CD1c-positive myeloid dendritic cell (primary cell): ENCODE data around the gene UBA3.

ENCODE experiments used
- DNase-seq: peaks from one replicate; pipeline ENCODE4 v3.0.0-alpha.2; 2016; ENCODE audit errors: extremely low spot score

UBA3 gene

DNA sequence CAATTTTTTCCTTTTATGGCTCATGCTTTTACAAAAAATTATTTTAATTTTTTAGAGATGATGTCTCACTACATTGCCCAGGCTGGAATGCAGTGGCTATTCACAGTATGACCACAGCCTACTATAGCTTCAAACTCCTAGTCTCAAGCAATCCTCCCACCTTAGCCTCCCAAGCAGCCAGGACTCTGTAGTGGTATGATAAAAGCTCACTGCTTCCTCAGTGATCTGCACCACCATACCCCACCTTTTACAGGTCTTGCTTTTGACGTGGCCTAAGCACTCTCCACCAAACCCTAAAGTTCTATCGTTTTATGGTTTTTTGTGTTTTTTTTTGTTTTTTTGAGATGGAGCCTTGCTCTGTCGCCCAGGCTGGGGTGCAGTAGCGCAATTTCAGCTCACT lies 14.0 kb downstream of the UBA3 start:
- no peak for DNase-seq

DNA sequence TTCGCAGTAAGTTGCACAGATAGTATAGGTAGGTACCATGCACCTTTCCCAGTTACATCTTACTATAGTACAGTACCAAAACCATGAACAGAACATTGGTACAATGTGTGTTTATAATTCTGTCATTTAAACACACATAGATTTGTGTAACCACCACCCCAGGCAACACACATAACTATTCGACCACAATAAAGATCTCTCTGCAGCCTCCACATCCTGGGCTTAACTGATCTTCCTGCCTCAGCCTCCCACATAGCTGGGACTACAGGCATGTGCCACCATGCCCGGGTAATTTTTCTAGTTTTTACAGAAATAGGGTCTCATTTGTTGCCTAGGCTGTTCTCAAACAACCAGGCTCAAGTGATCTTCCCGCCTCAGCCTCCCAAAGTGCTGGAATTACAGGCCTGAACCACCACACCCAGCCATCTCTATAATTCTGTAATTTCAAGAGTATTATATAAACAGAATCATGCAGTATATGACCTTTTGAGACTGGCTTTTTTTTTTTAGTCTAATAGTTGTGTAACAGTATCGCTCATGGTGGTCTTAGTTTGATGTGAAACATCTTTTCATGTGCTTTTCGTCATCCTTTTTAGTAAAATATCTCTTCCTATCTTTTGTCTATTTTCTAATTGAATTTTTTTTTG lies 14.7 kb downstream of the UBA3 start:
- DNase-seq: no peak

DNA sequence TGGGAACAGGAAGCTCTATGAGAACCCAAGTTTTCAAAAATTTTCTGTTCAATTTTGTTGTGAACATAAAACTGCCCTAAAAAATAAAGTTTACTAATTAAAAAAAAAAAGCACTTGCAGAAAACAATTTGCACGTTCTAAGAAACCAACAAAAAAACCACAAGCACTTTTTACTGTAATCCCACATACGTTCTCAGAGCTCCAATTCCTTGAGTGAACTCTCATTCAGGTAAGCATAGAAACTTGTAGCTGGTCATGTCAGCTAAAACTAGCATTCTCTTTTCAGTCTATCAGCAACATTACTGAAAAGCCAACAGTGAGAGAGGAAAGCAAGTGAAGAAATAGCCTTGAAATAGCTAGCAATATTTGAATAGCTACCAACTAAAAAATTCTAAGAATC lies 16.5 kb downstream of the UBA3 start:
- no peak for DNase-seq

DNA sequence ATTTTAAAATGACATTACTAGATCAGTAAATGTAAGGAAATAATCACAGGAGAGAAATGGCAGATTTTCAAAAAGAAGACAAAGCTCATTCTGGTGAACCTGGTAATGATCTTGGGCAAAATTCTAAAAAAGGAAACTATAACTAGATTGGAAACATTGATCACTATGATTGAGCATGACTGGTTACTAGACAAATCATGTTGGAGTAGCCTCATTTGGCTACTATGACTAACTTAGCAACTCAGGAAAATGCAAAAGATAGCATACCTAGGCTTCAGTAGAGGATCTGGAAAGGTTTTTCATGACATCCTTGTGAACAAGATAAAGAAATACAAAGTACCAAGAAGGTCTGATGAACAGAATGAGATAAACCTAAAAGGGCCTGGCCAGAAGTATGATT lies 20.5 kb downstream of the UBA3 start:
- DNase-seq: no peak

DNA sequence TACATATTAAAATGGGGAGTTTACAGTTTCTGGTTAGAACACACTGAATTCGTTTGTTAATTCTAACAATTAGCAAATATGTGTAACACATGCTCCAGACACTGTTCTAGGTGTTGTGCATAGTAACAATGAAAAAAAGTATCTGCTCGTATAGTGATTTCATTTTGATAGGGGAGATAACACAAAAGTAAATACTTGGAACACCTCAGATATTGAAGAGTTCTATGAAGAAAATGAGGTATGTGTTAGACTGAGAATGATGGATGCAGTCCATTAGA lies 21.3 kb downstream of the UBA3 start:
- no peak for DNase-seq

DNA sequence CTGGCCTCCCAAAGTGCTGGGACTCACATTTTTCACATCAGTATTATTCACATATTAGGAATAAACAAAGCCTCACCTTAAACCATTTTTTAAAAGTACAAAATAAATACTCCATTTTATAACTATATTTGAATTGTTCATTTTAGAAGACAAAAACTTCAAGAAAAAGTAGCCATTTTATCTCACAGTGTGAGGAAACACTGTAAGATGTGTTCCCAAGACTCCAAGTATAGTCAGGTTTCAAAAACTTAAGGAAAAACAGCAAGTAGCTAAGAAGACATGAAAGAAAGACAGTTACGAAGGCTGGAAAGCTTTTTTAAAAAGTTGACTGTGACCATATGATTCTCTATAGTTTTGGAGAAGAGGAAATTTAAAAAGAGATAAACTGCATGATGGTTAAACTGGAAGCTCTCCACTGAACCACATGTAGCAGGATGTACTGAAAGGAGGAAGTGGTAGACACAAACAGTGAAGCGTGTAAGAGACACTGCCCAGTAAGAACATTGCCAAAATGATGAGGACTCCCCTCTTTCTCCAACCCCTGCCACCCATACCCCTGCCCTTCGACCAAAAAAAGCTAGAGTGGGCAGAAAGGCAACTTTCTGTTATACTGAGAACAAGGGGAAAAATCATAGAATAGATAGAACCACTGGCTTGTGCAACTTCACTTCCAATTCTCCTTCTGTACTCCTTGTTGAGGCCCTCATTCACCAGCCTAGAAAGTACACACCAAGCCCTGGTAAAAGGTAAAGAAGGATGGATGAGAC lies 21.8 kb downstream of the UBA3 start:
- peak; percentile 33 for DNase-seq

DNA sequence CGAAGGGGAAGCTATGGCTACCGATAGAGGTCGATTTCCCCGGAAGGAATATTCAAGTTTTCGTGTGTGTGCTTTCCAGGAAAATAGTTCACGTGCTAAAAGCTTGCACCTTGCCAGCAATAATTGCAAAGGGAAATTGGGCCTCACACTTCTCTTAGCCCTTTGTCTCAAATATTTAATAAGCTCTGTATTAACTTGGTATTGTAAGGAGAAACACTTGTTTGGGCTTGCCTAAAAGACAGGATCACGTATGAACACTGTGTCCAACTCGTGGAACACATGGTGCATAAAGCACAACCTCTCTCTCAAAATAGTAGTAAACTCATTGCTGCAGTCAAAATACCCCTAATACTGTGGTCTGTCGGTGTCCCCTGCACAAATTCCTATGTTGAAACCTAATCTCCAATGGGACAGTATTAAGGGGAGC lies 27.7 kb downstream of the UBA3 start:
- no peak for DNase-seq

DNA sequence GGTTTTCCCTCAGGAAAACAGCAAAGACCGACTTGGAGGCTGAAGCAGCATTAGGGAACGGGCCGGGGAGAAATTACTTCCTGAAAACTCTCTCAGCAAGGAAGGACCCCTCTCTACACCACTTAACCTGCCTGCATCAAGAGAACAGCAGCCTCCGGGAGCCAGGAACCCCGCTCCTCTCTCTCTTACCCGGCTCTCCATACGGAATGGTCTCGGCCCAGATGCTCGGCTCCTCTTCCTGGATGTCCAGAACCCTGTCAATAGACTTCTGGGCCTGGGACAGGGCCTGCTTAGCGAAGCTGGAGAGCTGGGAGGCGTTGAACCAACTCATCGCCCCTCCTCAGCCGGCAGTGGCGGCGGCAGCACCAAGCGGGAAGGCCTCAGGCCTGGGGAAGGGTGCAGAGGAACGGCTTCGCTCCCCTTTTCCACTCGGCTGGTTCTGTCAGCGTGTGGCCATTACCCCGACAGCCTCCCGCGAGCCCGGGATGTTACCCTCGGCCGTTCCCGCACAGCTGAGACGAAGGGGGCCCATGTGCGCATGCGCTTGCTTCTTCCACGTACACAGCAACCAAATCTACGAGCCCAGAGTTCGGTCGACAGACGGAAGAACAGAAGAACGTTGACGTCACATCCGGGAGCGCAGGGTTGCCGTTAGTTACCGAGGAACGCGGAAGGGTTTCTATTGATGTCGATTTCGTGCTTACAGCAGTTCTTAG lies 28.3 kb downstream of the UBA3 start, which contains the start of gene TMF1:
Gene TMF1 (minus strand): TSS at position 578 of the 716 bp plus-strand sequence. CDS start 247 bp downstream, at position 331.
- DNase-seq: peak; percentile 100

DNA sequence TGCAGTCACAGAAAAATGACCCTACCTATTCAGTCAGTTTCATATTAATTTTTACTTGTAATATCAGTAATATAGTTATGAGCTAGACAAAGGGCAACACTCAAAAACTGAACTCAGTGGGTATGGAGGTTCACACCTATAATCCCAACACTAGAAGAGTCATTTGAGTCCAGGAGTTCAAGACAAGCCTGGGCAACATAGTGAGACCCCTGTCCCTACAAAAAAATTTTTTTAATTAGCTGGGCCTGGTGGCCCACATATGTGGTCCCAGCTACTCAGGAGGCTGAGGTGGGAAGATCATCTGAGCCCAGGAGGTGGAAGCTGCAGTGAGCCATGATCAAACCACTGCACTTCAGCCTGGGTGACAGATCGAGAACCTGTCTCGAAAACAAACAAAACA lies 31.2 kb downstream of the UBA3 start:
- DNase-seq: no peak

DNA sequence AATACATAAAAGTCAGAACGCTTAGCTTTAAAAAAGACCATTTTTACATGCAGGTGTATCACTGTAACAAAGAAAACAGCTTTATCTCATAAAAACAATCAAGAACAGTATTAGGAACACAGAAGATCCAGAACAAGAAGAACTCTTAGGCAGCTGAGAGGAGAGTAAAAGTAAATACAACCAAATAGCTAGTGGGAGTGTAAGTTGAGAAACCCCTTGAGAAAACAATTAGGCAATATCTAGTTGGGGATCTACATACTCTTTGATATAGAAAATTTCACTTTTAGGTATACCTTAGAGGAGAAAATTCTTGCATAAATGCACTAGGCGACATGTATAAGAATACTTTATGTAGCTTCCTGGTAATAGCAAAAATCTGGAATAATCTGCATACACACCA lies 35.6 kb downstream of the UBA3 start:
- no peak for DNase-seq

DNA sequence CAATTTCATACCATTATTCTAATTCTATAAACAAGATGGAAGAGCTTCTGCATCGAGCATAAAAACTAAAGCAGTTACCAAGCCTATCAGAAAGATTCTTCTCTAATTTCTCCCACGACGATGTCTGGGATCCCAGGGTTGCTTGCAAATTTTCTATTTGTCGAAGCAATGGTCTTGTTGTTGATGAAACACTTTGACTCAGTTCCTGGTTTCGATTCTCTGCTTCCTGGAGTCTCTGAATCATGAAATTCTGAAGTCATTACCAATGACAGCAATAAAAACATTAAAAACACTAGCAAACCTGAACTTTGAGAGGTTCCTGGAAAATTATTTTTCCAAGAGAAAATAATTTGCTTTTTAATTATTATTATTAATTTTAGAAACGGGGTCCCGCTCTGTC lies 46.7 kb downstream of the UBA3 start:
- peak; percentile 91 for DNase-seq

DNA sequence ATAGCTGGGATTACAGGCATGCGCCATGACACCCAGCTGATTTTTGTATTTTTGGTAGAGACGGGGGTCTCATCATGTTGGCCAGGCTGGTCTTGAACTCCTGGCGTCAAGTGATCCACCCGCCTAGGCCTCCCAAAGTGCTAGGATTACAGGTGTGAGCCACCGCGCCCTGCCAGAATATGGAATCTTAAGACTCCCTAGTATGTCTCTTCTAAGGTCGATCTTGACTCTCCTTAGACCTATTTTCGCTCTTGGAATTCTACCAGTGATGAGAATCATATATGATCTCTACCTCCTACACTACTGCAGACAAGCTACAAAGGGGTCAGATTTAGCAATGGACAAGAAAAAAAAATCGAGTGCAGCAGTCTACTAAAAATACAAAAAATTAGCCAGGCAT lies 47.4 kb downstream of the UBA3 start:
- DNase-seq: no peak

DNA sequence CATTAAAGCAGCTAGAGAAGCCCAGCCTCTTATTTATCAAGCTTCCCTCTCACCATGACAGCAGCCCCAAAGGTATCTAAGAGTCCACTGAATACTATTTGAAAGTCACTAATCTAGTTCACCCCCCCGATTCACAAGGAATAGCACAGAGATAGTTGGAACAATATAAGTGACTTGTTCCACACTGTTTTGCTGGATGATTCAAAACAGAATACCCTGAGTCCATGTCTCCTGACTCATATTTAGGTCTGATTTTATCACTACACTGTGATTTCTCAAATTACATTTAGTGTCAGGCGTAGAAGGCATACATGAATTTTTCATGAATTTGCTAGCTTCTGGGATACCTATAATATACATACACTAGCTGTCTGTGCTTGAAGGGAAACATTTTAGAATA lies 48.0 kb downstream of the UBA3 start:
- DNase-seq: no peak

DNA sequence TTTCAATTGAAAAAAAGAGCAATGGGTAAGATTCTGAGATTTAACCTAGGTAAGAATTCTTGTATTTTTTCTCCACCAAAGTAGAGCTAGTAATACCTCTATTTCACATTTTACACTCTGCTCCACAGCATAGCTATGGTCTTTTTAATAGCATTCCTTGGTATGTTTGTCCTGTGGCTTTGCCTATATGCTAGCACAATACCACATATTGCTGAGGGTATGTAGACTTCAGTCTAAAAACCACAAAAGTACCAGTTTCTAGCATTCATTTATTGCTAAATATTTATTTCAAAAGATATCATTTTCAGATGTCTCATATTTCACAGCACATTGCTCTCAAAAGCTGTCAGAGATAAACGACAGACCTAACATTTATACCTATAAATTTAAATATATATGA lies 48.5 kb downstream of the UBA3 start:
- no peak for DNase-seq

DNA sequence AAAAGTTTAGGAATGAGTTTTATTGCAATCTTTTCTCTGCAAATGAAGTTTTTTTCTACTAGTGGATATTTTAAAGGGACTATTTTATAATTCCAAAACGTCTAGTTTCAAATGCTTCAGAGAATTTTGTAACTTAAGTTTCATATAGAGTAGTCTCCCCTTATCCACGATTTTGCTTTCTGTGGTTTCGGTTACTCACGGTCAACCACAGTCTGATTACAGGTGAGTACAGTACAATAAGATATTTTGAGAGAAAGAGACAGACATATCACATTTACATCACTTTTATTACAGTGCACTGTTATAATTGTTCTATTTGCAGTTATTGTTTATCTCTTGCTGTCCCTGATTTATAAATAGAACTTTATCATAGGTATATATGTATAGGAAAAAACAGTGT lies 59.3 kb downstream of the UBA3 start:
- DNase-seq: no peak

DNA sequence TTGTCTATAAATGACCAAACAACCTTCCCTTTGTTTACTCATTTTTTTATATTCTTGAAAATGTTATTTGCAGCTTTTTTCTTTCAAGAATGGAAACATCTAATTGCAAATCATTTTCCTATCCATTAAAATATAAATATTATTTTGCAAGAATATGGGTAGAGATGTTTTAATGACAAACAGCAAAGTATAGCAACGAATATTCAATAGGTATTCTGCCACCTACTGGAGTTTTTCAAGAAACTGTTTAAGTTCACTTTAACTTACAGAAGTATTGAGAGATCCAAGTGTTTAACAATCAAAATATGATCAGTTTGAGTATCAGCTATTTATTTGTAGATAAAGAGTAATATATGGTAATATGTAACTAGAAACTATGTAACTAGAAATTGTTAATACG lies 59.7 kb downstream of the UBA3 start:
- no peak for DNase-seq

DNA sequence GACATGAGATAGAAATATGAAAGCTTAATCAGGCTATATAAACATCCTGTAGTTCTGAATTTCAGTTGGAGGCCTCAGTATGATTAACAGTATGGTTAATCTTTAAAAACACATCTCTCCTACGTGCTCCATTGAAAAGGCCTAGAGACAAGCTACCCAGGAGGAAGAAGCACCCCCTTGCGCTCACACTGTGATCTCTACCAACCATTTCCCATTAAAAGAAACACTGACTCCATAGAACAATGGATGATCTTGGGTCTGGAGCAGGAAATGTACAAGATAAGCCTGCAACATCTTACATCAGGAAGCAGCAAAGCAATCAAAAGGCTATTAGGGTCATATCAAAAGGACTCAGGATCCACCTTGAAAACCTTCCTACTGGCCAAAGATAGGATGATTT lies 63.3 kb downstream of the UBA3 start:
- DNase-seq: no peak

DNA sequence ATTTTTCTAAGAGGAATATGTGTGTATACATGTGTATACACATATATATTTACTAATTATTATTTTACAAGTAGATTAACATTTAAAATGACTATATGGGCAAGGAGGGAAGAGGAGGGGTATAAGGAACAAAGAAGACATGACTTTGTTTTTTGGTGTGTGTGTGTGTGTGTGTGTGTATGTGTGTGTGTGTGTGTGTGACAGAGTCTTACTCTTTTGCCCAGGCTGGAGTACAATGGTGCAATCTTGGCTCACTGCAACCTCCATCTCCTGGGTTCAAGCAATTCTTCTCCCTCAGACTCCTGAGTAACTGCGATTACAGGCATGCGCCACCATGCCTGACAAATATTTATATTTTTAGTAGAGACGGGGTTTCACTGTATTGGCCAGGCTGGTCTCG lies 64.1 kb downstream of the UBA3 start:
- DNase-seq: no peak

DNA sequence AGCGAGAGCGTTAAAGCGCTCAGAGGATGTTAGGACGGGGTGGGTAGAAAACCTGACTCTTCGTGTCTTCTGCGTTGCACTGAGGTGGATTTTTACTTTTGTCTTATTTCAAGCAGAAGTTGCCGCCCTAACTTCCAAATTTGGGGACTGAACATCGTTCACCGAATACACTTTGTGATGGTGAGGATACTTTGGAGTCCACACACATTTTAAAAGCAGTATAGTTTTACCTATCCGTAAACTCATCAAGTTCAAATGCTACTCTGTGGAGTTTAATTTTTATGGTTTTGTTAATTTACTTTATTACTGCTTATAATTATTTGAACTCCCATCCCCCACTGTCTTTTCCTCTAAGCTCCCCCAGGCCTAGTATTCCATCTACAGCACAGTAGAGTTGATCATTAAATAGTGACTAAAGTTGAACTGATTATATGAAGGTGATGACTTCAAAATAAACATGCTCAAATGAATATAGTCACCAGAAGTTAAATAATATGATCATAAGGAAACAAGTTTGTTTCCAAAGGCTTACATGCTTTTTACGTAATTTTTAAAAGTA lies 66.1 kb downstream of the UBA3 start:
- no peak for DNase-seq

DNA sequence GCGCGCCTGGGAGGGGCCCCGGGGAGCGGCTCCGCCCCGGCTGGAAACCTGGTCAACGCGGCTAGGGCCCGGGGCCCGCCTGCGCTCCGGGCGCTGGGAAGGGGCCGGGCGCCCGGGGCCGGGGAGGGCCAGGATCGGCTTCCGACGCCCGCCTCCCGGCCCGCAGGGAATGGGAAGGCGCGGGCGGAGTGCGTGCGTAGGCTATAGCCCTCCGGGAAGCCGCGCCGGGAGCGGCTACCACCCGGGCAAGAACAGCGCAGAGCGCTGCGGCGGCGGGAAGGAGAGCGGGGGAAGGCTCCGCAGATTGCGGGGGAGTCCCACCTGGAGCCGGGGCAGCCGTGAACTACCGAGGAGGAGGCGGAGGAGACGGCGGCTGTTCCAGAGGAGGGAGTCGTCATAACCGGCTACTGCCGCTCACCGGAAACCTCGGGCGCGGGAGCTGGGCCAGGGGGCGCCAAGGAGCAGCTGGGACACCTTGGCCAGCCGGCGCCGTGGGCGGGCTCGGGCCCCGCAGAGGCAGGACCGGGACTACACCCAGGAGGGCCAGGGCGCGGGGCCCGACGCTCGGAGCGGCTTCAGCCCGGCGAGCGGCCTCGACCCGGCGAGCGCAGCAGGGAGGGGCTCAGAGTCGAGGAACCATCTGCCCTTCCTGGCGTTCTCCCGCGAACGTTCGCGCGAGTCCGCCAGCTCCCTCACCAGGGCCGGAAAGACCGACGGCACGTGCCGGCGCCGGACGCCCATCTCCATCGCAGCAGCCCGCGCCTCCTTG lies 66.7 kb downstream of the UBA3 start, which contains the start of gene EOGT:
Gene EOGT (minus strand): TSS at position 432 of the 769 bp plus-strand sequence. CDS start 3,838 bp downstream, outside the sequence.
- peak; percentile 85 for DNase-seq

DNA sequence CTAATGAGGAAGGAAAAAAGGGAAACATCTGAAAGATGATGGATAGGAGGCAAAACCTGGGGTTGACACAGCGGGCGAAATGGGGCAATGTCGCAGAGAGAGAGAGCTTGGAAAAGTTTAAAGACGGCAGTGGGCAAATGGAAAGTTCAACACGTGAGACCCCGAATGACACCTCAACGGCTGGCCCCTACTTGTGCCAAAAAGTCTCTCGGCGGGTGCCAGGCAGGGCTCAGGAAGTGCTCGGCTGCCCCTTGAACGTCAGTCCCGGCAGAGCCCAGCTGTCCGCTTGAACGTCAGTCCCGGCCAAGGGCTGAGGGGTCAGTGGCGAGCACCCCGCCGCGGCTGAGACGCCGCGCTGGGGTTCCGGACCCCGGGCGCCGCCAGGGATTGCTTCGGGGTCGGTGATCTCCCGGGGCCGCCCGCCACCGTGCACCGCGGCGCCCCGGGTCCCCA lies 67.3 kb downstream of the UBA3 start:
- DNase-seq: peak; percentile 50
